ENCODE data around the gene REG4.

The REG4 gene

DNA sequence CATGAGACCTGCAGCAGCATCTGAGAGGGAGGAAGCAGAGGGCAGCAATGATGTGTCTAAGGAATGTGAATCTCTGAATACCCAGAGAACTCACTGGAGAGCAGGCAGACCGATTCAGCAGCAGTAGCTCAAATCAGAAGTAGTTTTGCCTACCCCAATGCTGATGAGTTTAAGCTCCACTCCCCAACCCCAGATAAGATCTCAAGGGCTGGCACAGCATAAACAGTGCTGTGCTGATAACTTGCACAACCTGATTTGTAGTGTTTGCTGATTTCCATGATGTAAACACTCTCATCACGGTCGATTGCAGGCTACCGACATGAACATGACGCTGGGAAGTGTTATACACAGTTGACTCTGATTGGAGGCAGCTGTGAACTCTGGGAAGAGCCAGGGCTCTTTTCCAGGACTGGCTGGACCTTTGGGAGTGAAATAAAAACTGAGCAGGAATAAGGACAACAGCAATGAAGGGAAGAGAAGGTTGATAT, 31.3 kb downstream of the REG4 start:
- Histone ChIP-seq H2BK12ac (ENCODE audit: low read length in 2 of 2) (peak overlapping the region in 1 of 2 experiments; percentile 15), H3K4me1 (ENCODE audit: control insufficient read depth, insufficient read depth, low read depth, low read length) (peaks cover 8% of the 10 kb centered on the region), H2AFZ (ENCODE audit: low read depth, low read length) (no peak overlapping the region), H3K9me3 (ENCODE audit: control insufficient read depth, low read length) (no peaks in the 10 kb centered on the region), H2BK15ac (ENCODE audit: low read depth, poor library complexity, severe bottlenecking) (no peak overlapping the region), H3K36me3 (ENCODE audit: control insufficient read depth in 1 of 2, insufficient read depth in 2 of 2, low read depth in 1 of 2, low read length in 2 of 2) (no peaks in the 10 kb centered on the region), H3K4me2 (ENCODE audit: low read length, poor library complexity, severe bottlenecking) (no peak overlapping the region), H4K91ac (ENCODE audit: low read length) (no peak overlapping the region), H3K4ac (ENCODE audit: low read depth in 1 of 2, low read length in 2 of 2) (no peak overlapping the region), H3K14ac (ENCODE audit: low read length in 2 of 2) (no peak overlapping the region), H3K27ac (ENCODE audit: low read length, poor library complexity, severe bottlenecking) (no peak overlapping the region), H3K4me3 (ENCODE audit: insufficient read depth in 1 of 2, low read depth in 1 of 2, low read length in 2 of 2) (peak overlapping the region in 1 of 2 experiments; percentile 71), H3K23ac (ENCODE audit: low read length in 2 of 2) (no peak overlapping the region), H3K18ac (ENCODE audit: low read depth in 1 of 2, low read length in 2 of 2) (no peak overlapping the region), H3K79me1 (replicated peaks; ENCODE audit: low read length, poor library complexity, severe bottlenecking) (no peaks in the 10 kb centered on the region), H2BK5ac (ENCODE audit: low read depth, low read length, poor library complexity, severe bottlenecking) (no peak overlapping the region), H2BK120ac (ENCODE audit: low read depth, low read length) (no peak overlapping the region), H3K27me3 (ENCODE audit: control insufficient read depth in 1 of 2, insufficient read depth in 1 of 2, low read length in 2 of 2) (no peaks in the 10 kb centered on the region), H4K8ac (ENCODE audit: low read length) (peak overlapping the region; percentile 35), H3K9ac (ENCODE audit: low read length) (peak overlapping the region; percentile 75), H2AK5ac (ENCODE audit: low read length, severe bottlenecking) (no peak overlapping the region)
- peak; percentile 85 for DNase-seq
- WGBS = 14% methylated on average over 5 of the region's 5 CpGs

DNA sequence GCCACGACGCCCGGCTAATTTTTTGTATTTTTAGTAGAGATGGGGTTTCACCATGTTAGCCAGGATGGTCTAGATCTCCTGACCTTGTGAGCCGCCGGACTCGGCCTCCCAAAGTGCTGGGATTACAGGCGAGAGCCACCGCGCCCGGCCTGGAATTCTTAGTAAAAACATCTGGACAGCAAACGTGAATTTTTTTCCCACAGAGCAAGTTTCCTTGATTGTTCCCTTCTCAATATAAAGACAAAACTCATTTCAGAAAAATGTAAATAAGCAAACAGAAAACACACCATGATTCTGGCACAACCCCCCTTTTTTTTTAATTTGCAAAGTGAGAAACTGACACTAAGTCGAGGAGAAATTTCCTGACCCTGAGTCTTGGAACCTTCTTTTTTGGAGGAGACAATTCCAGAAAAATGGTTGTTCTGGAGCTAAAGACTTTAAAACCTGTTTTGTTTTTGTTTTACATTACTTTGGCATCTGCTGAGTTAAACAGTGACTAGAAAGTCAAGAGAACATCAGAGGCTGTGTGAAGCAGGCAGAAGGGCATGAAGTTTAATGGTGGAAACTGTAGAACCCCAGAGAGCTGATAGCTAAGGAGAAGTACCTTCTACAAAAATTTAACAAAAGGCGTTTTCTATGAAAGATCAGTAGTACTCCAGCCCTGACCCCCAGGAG, 32.2 kb downstream of the REG4 start:
- no peak overlapping the region for H2BK5ac ChIP-seq (ENCODE audit: low read depth, low read length, poor library complexity, severe bottlenecking)
- no peaks in the 10 kb centered on the region for H3K9me3 ChIP-seq (ENCODE audit: control insufficient read depth, low read length)
- no peak overlapping the region for H3K4me2 ChIP-seq (ENCODE audit: low read length, poor library complexity, severe bottlenecking)
- no peaks in the 10 kb centered on the region for H3K36me3 ChIP-seq (ENCODE audit: control insufficient read depth in 1 of 2, insufficient read depth in 2 of 2, low read depth in 1 of 2, low read length in 2 of 2)
- no peak overlapping the region for H4K8ac ChIP-seq (ENCODE audit: low read length)
- DNase-seq = no peak
- H3K4me3 ChIP-seq (ENCODE audit: insufficient read depth in 1 of 2, low read depth in 1 of 2, low read length in 2 of 2) = no peak overlapping the region
- H3K23ac ChIP-seq (ENCODE audit: low read length in 2 of 2) = no peak overlapping the region
- H3K14ac ChIP-seq (ENCODE audit: low read length in 2 of 2) = no peak overlapping the region
- no peaks in the 10 kb centered on the region for H3K79me1 ChIP-seq (replicated peaks; ENCODE audit: low read length, poor library complexity, severe bottlenecking)
- 85% methylated on average over 12 of the region's 13 CpGs for WGBS
- no peak overlapping the region for H2AK5ac ChIP-seq (ENCODE audit: low read length, severe bottlenecking)
- no peak overlapping the region for H2AFZ ChIP-seq (ENCODE audit: low read depth, low read length)
- H2BK120ac ChIP-seq (ENCODE audit: low read depth, low read length) = no peak overlapping the region
- no peak overlapping the region for H3K4ac ChIP-seq (ENCODE audit: low read depth in 1 of 2, low read length in 2 of 2)
- H3K4me1 ChIP-seq (ENCODE audit: control insufficient read depth, insufficient read depth, low read depth, low read length) = peaks cover 8% of the 10 kb centered on the region
- peak overlapping the region; percentile 42 for H3K27ac ChIP-seq (ENCODE audit: low read length, poor library complexity, severe bottlenecking)
- no peak overlapping the region for H3K18ac ChIP-seq (ENCODE audit: low read depth in 1 of 2, low read length in 2 of 2)
- H4K91ac ChIP-seq (ENCODE audit: low read length) = no peak overlapping the region
- no peak overlapping the region for H2BK15ac ChIP-seq (ENCODE audit: low read depth, poor library complexity, severe bottlenecking)
- no peak overlapping the region for H2BK12ac ChIP-seq (ENCODE audit: low read length in 2 of 2)
- peak overlapping the region; percentile 75 for H3K9ac ChIP-seq (ENCODE audit: low read length)
- H3K27me3 ChIP-seq (ENCODE audit: control insufficient read depth in 1 of 2, insufficient read depth in 1 of 2, low read length in 2 of 2) = no peaks in the 10 kb centered on the region

DNA sequence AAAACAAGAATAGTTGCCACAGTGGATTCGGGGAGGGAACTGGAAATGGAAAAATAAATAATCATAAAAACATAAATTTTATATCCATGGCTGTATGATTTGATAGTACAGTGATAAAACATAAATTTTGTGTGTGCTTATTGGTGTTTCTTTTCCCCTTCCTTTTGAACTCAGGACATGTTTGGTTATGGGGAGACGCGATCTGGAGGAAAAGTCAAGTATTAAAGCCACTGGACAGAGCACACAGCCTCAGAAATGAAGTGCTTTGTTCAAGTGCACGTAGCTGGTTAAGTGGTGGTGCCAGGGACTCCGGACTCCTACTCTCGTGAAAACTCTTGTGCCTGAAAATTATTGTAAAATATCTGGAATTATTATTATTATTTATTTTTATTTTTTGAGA, 32.9 kb downstream of the REG4 start:
- H3K4me2 ChIP-seq (ENCODE audit: low read length, poor library complexity, severe bottlenecking) = no peak overlapping the region
- H3K14ac ChIP-seq (ENCODE audit: low read length in 2 of 2) = no peak overlapping the region
- H2AFZ ChIP-seq (ENCODE audit: low read depth, low read length) = no peak overlapping the region
- no peaks in the 10 kb centered on the region for H3K79me1 ChIP-seq (replicated peaks; ENCODE audit: low read length, poor library complexity, severe bottlenecking)
- no peak overlapping the region for H3K27ac ChIP-seq (ENCODE audit: low read length, poor library complexity, severe bottlenecking)
- no peak overlapping the region for H4K8ac ChIP-seq (ENCODE audit: low read length)
- no peak overlapping the region for H3K4ac ChIP-seq (ENCODE audit: low read depth in 1 of 2, low read length in 2 of 2)
- no peaks in the 10 kb centered on the region for H3K27me3 ChIP-seq (ENCODE audit: control insufficient read depth in 1 of 2, insufficient read depth in 1 of 2, low read length in 2 of 2)
- H3K36me3 ChIP-seq (ENCODE audit: control insufficient read depth in 1 of 2, insufficient read depth in 2 of 2, low read depth in 1 of 2, low read length in 2 of 2) = no peaks in the 10 kb centered on the region
- H2BK120ac ChIP-seq (ENCODE audit: low read depth, low read length) = no peak overlapping the region
- no peak overlapping the region for H3K18ac ChIP-seq (ENCODE audit: low read depth in 1 of 2, low read length in 2 of 2)
- no peak overlapping the region for H3K9ac ChIP-seq (ENCODE audit: low read length)
- no peak overlapping the region for H2AK5ac ChIP-seq (ENCODE audit: low read length, severe bottlenecking)
- no peak for DNase-seq
- H3K4me3 ChIP-seq (ENCODE audit: insufficient read depth in 1 of 2, low read depth in 1 of 2, low read length in 2 of 2) = no peak overlapping the region
- H3K9me3 ChIP-seq (ENCODE audit: control insufficient read depth, low read length) = no peaks in the 10 kb centered on the region
- H4K91ac ChIP-seq (ENCODE audit: low read length) = no peak overlapping the region
- H2BK12ac ChIP-seq (ENCODE audit: low read length in 2 of 2) = no peak overlapping the region
- peaks cover 9% of the 10 kb centered on the region for H3K4me1 ChIP-seq (ENCODE audit: control insufficient read depth, insufficient read depth, low read depth, low read length)
- no peak overlapping the region for H2BK5ac ChIP-seq (ENCODE audit: low read depth, low read length, poor library complexity, severe bottlenecking)
- WGBS = 100% methylated on average over 2 of the region's 6 CpGs
- H2BK15ac ChIP-seq (ENCODE audit: low read depth, poor library complexity, severe bottlenecking) = no peak overlapping the region
- no peak overlapping the region for H3K23ac ChIP-seq (ENCODE audit: low read length in 2 of 2)

DNA sequence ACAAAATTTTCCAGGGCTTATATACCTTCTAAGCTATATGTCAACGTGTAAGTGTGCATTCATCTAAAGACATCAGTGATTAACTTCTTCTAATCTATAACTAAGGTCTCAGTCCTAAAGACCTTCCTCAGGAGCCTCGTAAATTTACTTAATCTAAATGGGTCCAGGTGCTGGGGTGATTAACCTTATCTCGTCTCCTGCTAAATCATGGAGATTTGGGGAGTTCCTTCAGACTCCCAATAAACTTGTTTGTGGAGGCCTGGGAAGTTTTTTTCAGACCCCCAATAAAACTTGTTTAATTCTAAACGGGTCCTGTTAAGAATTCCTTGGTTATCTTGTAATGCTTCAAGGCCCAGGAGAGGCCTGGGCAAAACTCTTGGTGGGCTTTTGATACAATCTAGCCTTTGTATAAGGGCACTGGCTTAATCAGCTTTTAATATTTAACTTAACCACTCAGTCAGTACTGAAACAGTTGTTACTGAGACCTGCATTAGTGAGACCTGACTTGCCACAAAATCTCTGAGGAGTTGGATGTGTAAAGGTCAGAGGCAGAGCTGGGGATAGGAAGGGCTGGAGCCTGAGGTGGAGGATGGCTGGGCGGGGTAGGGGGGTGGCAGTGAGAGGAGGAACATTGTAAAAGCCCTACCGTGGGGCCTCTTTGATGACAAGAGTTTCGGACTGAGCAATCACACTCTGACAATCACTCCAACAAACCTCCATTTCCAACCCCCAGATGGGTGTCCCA, 36.3 kb downstream of the REG4 start:
- Histone ChIP-seq H3K4me3 (ENCODE audit: insufficient read depth in 1 of 2, low read depth in 1 of 2, low read length in 2 of 2) (no peak overlapping the region), H2BK12ac (ENCODE audit: low read length in 2 of 2) (no peak overlapping the region), H3K14ac (ENCODE audit: low read length in 2 of 2) (no peak overlapping the region), H3K36me3 (ENCODE audit: control insufficient read depth in 1 of 2, insufficient read depth in 2 of 2, low read depth in 1 of 2, low read length in 2 of 2) (no peaks in the 10 kb centered on the region), H4K91ac (ENCODE audit: low read length) (no peak overlapping the region), H2AFZ (ENCODE audit: low read depth, low read length) (no peak overlapping the region), H3K23ac (ENCODE audit: low read length in 2 of 2) (no peak overlapping the region), H3K79me1 (replicated peaks; ENCODE audit: low read length, poor library complexity, severe bottlenecking) (no peaks in the 10 kb centered on the region), H3K27me3 (ENCODE audit: control insufficient read depth in 1 of 2, insufficient read depth in 1 of 2, low read length in 2 of 2) (peaks cover 0 to 10% of the 10 kb centered on the region in 2 experiments), H3K27ac (ENCODE audit: low read length, poor library complexity, severe bottlenecking) (no peak overlapping the region), H3K4me1 (ENCODE audit: control insufficient read depth, insufficient read depth, low read depth, low read length) (peaks cover 9% of the 10 kb centered on the region), H2BK15ac (ENCODE audit: low read depth, poor library complexity, severe bottlenecking) (no peak overlapping the region), H2BK5ac (ENCODE audit: low read depth, low read length, poor library complexity, severe bottlenecking) (no peak overlapping the region), H2AK5ac (ENCODE audit: low read length, severe bottlenecking) (no peak overlapping the region), H3K18ac (ENCODE audit: low read depth in 1 of 2, low read length in 2 of 2) (no peak overlapping the region), H2BK120ac (ENCODE audit: low read depth, low read length) (no peak overlapping the region), H4K8ac (ENCODE audit: low read length) (no peak overlapping the region), H3K9ac (ENCODE audit: low read length) (no peak overlapping the region), H3K4ac (ENCODE audit: low read depth in 1 of 2, low read length in 2 of 2) (no peak overlapping the region), H3K4me2 (ENCODE audit: low read length, poor library complexity, severe bottlenecking) (no peak overlapping the region), H3K9me3 (ENCODE audit: control insufficient read depth, low read length) (no peaks in the 10 kb centered on the region)
- 71% methylated on average over 5 of the region's 7 CpGs for WGBS
- DNase-seq = no peak
